Type B pancreatic cell (in vitro differentiated cells): Measurements from ENCODE around the gene CDK16. TPM values are rescaled to one million over a fixed set of nuclear protein-coding genes. Genes with fewer than 3 reads are reported as not detected.

Experiments
- DNase-seq: peaks from one replicate; pipeline ENCODE4 v3.0.0; 2021; ENCODE audit warnings: mixed read lengths; ENCODE audit not compliant: unreplicated experiment; ENCODE audit errors: extremely low spot score
- H3K27ac Mint-ChIP-seq: 2 replicates; pipeline ENCODE4 v1.8.0; 2021; ENCODE audit warnings: mild to moderate bottlenecking, mixed read lengths
- H3K27me3 Mint-ChIP-seq: 2 replicates; pipeline ENCODE4 v1.8.0; 2021; ENCODE audit warnings: mixed read lengths
- H3K36me3 Mint-ChIP-seq: 2 replicates; pipeline ENCODE4 v1.8.0; 2021; ENCODE audit warnings: mixed read lengths
- H3K4me1 Mint-ChIP-seq: one replicate; pipeline ENCODE4 v1.8.0; 2021; ENCODE audit warnings: mixed read lengths; ENCODE audit not compliant: unreplicated experiment
- H3K4me3 Mint-ChIP-seq: 2 replicates; pipeline ENCODE4 v1.8.0; 2021; ENCODE audit warnings: mild to moderate bottlenecking, mixed read lengths
- H3K9me3 Mint-ChIP-seq: 2 replicates; pipeline ENCODE4 v1.8.0; 2021; ENCODE audit warnings: mixed read lengths
- CTCF ChIP-seq: fragments of 200-600 bp; sonication (generic); conservative IDR thresholded peaks from 2 replicates; pipeline ENCODE4 v1.5.0; 2021; ENCODE audit warnings: antibody characterized with exemption, mild to moderate bottlenecking
- total RNA-seq: library from RNA; stranded (reverse); gene quantifications from 2 replicates; pipeline ENCODE4 v1.2.1, GENCODE V29; 2021; ENCODE audit warnings: low replicate concordance

Gene CDK16
- total RNA-seq, 1 donor from 2014 or later = 234 TPM

- no peak for TF ChIP-seq CTCF
- H3K27me3 Mint-ChIP-seq = no peaks in the 10 kb centered on the region
Observed at GRCh38 chrX:47172549-47172948, 45.9 kb upstream of the CDK16 start.

GRCh38 chrX:47172971-47173792, 45.3 kb upstream of the CDK16 start:
- no peak for TF ChIP-seq CTCF

More at GRCh38 chrX:47172549-47172948, 45.9 kb upstream of the CDK16 start:
- Mint-ChIP-seq H3K4me1 (no peaks in the 10 kb centered on the region), H3K27ac (no peak overlapping the region), H3K9me3 (no peaks in the 10 kb centered on the region), H3K36me3 (no peaks in the 10 kb centered on the region), H3K4me3 (no peak overlapping the region)
- no peak for DNase-seq

GRCh38 chrX:47174376-47174775, 44.1 kb upstream of the CDK16 start:
- H3K4me3 Mint-ChIP-seq = no peak overlapping the region
- DNase-seq = no peak
- H3K9me3 Mint-ChIP-seq = no peaks in the 10 kb centered on the region
- no peak overlapping the region for H3K27ac Mint-ChIP-seq
- peaks cover 3% of the 10 kb centered on the region for H3K36me3 Mint-ChIP-seq
- H3K27me3 Mint-ChIP-seq = no peaks in the 10 kb centered on the region
- no peak for TF ChIP-seq CTCF
- no peaks in the 10 kb centered on the region for H3K4me1 Mint-ChIP-seq

More at GRCh38 chrX:47172971-47173792, 45.3 kb upstream of the CDK16 start:
- no peak for DNase-seq
- H3K36me3 Mint-ChIP-seq = peaks cover 3% of the 10 kb centered on the region
- H3K4me1 Mint-ChIP-seq = no peaks in the 10 kb centered on the region
- H3K9me3 Mint-ChIP-seq = no peaks in the 10 kb centered on the region
- no peak overlapping the region for H3K4me3 Mint-ChIP-seq
- no peak overlapping the region for H3K27ac Mint-ChIP-seq
- H3K27me3 Mint-ChIP-seq = no peaks in the 10 kb centered on the region

- Mint-ChIP-seq H3K36me3 (peaks cover 3% of the 10 kb centered on the region), H3K27me3 (no peaks in the 10 kb centered on the region), H3K9me3 (no peaks in the 10 kb centered on the region), H3K4me3 (no peak overlapping the region), H3K4me1 (no peaks in the 10 kb centered on the region), H3K27ac (no peak overlapping the region)
- TF ChIP-seq CTCF = no peak
- DNase-seq = no peak
Observed at GRCh38 chrX:47174846-47175587, 43.5 kb upstream of the CDK16 start.

GRCh38 chrX:47175588-47175980, 42.9 kb upstream of the CDK16 start:
- no peaks in the 10 kb centered on the region for H3K9me3 Mint-ChIP-seq
- no peaks in the 10 kb centered on the region for H3K4me1 Mint-ChIP-seq
- peaks cover 3% of the 10 kb centered on the region for H3K36me3 Mint-ChIP-seq
- H3K27me3 Mint-ChIP-seq = no peaks in the 10 kb centered on the region
- H3K4me3 Mint-ChIP-seq = no peak overlapping the region
- no peak overlapping the region for H3K27ac Mint-ChIP-seq
- DNase-seq = no peak
- no peak for TF ChIP-seq CTCF
